GM19328 (cell line): ENCODE results near the gene PGM5.

Source experiments
- ATAC-seq: cut with Tn5 transposase; IDR thresholded peaks from one replicate; pipeline ENCODE4 v1.9.1; 2021; ENCODE audit warnings: mild to moderate bottlenecking, moderate library complexity; ENCODE audit not compliant: unreplicated experiment

PGM5 gene

DNA sequence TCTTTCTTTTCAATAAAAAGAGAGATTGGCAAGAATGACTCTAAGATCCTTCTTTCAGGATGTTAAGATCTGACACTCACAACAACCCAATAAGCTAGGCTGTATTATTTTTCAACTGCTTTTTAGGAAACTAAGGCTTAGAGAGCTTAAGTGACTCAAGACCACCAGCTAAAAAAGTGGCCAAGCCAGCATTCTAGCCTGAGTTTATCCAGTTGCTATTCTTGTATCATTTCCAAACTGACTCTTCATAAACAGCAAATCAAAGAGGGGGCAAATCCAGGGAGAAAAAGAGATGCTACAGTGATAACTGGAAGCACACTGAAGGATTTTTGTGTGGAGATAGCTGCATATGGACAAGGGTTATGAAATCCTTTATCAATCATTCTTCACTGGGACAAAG, 137.1 kb downstream of the PGM5 start:
- ATAC-seq: no peak

GRCh38 chr9:68493958-68494577, 137.7 kb downstream of the PGM5 start:
- ATAC-seq: no peak

DNA sequence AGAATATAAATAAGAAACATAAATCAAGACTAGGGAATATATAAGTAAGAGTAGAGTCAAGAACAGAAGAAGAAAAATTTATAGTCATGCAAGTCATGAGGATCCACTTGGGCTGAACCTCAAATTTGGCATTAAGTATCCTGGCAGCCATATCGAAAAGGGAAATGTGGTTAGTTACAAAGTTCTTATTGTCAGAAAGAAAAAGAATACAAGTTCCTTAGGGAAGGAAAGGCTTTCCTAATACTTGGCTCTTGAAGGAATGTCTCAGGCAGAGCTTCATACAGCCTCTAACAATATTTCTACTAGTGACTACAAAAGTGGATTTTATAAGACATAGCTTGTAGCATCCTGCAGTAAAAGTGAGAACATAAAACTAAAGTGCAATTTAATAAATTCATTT, 138.8 kb downstream of the PGM5 start:
- no peak for ATAC-seq

DNA sequence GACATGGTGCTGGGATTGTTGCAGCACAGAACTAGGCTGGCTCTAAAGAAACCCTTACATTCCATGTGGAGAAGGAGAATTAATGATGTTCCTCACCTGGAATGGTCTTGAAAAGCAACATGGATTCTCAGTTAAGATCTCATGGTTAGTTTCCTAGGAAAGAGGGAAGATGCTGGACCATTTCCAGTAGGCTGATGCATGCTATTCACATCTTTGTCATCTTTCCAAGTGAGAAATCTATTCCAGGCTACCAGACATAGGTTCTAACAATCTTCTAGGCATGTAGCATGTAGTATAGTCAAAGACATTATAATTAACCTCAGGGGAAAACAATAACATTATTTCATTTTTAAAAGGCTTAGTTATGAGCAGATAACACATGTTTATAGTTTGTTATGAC, 139.9 kb downstream of the PGM5 start:
- ATAC-seq: no peak

GRCh38 chr9:68497629-68498028, 141.2 kb downstream of the PGM5 start:
- ATAC-seq: no peak

- ATAC-seq: no peak
These were observed 142.4 kb downstream of the PGM5 start for GRCh38 chr9:68498816-68499215.

- no peak for ATAC-seq
These were observed 144.3 kb downstream of the PGM5 start for GRCh38 chr9:68500457-68501381.

DNA sequence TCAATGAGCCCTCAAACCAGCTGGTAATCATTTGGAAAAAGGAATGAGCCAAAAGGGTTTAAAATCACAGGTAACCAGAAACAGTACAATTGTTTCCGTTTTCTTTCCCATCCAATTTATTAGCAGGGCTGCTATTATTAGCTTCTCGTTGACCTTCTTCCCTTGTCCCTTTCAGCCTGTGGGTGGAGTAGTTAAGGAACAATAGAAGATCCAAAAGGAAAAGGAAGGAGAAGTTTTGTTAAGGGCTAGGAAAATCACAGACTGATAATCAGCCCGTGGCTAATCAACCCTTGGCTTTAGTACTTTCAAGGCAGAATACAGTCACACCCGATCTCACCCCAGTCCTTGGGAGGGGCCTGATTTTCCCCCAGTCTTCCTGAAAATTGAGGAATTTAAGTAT, 145.9 kb downstream of the PGM5 start:
- ATAC-seq: no peak

GRCh38 chr9:68505681-68506409, 149.4 kb downstream of the PGM5 start:
- no peak for ATAC-seq

GRCh38 chr9:68506551-68506950, 150.1 kb downstream of the PGM5 start:
- ATAC-seq: no peak

DNA sequence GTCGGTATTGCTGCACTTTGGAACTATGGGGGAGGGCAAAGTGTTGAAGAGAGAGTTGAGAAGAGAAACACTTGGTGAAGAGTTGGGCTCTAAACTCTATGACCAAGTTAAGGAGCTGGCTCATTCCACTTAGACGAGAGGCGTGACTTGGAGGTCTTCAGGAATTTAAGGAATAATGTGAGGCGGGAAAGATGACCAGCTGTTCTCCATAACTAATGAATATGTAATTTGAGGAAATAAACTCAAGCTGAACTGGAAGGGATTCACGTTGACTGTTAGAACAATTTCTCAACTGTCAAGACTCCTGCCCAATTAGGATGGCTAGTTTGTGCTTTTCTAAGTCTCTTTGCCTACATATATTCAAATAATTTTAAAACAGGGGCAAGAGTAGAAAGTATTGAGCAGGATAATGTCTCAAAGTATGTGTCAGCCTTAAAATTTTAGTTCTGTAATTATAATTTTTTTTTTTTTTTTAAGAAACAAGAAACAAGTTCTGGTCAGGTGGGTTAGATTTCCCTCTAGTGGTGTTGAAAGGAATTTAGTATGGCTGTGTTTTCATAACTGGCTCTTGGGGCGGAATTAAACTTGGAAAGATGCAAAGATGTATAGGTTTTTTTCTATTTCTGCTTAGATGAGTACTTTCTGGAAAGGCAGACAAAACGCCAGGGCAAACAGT, 150.9 kb downstream of the PGM5 start:
- no peak for ATAC-seq

- no peak for ATAC-seq
These were observed 151.4 kb downstream of the PGM5 start for GRCh38 chr9:68507806-68508145.

- no peak for ATAC-seq
These were observed 152.1 kb downstream of the PGM5 start for GRCh38 chr9:68508547-68508946.

- no peak for ATAC-seq
These were observed 153.3 kb downstream of the PGM5 start for GRCh38 chr9:68509689-68510088.

- ATAC-seq: no peak
These were observed 157.0 kb downstream of the PGM5 start for GRCh38 chr9:68513385-68513784.

DNA sequence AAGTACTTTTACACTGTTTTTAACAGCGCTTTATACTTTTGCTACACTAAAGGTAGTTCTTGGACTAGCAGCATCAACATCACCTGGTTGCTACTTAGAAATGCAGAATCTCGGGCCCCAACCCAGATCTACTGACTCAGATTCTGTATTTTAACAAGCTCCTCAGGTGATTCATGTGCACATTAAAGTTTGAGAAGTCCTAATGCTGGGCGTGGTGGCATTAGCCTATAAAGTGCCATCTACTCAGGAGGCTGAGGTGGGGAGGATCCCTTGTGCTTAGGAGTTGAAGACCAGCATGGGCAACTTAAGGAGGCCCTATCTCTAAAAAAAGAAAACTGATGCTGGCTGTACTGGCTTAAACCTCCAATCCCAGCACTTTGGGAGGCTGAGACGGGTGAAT, 157.6 kb downstream of the PGM5 start:
- ATAC-seq: no peak

GRCh38 chr9:68515326-68516017, 159.1 kb downstream of the PGM5 start:
- ATAC-seq: no peak

- ATAC-seq: no peak
These were observed 165.7 kb downstream of the PGM5 start for GRCh38 chr9:68522131-68522530.

DNA sequence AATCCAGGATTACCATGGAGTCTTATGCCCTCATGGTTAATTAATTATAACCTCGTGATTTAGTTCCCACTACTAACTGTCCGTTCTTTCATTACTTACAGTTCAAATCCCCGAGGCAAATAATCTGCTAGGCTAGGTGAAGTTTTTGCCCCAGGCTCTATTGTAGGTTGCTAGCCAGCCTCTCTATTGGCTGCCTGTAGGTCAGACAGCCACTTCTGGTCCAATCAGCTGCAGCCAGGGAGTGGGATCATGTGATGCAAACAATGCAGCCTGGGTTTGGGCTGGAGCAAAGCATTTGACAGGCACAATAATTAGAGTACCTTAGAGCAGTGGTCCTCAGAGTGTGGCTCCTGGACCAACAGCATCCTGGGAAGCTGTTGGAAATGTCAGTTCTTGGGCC, 166.5 kb downstream of the PGM5 start:
- no peak for ATAC-seq

GRCh38 chr9:68523367-68523936, 167.0 kb downstream of the PGM5 start:
- ATAC-seq: no peak
